MV-4-11 (cell line): ENCODE measurements around the gene PRSS21.

Experiments
- DNase-seq: peaks from one replicate; lab custom pipeline; 2025; lab: John Stamatoyannopoulos, UW

Gene PRSS21

GRCh38 chr16:2816751-2817339 lies at the start of gene PRSS21:
PRSS21 (plus strand) TSS chr16:2817237; CDS start chr16:2817269, 32 bp downstream.
- no peak for DNase-seq

- DNase-seq: no peak
Measured at GRCh38 chr16:2767891-2768290, 49.1 kb upstream of the PRSS21 start.

GRCh38 chr16:2768403-2769089 lies 48.5 kb upstream of the PRSS21 start:
- DNase-seq: no peak

- no peak for DNase-seq
Measured at GRCh38 chr16:2769100-2769529, 47.9 kb upstream of the PRSS21 start.

GRCh38 chr16:2769675-2770056 lies 47.4 kb upstream of the PRSS21 start:
- DNase-seq: no peak

- peak; percentile 40 for DNase-seq
Measured at GRCh38 chr16:2770057-2770951, 46.7 kb upstream of the PRSS21 start.

GRCh38 chr16:2771496-2772402 lies 45.3 kb upstream of the PRSS21 start:
- no peak for DNase-seq

GRCh38 chr16:2773188-2773968 lies 43.7 kb upstream of the PRSS21 start:
- no peak for DNase-seq

- DNase-seq: no peak
Measured at GRCh38 chr16:2774161-2774891, 42.7 kb upstream of the PRSS21 start.

GRCh38 chr16:2775131-2775716 lies 41.8 kb upstream of the PRSS21 start:
- DNase-seq: peak; percentile 19

- no peak for DNase-seq
Measured at GRCh38 chr16:2775765-2776499, 41.1 kb upstream of the PRSS21 start.

- DNase-seq: no peak
Measured at GRCh38 chr16:2776500-2777139, 40.4 kb upstream of the PRSS21 start.

- DNase-seq: peak; percentile 67
Measured at GRCh38 chr16:2777231-2777902, 39.7 kb upstream of the PRSS21 start, which contains the start of gene ELOB. ELOB (minus strand) TSS chr16:2777280; CDS start chr16:2777239, 41 bp downstream.

- DNase-seq: no peak
Measured at GRCh38 chr16:2777903-2778629, 39.0 kb upstream of the PRSS21 start.

GRCh38 chr16:2778630-2778958 lies 38.4 kb upstream of the PRSS21 start:
- DNase-seq: no peak

GRCh38 chr16:2779151-2779920 lies 37.7 kb upstream of the PRSS21 start:
- no peak for DNase-seq
